Measurements from ENCODE around the gene PIGU. TPM values are rescaled to one million over a fixed set of nuclear protein-coding genes. Genes with fewer than 3 reads are reported as not detected.

Gene PIGU
- total RNA-seq, 1 donor from 2014 or later, result 46.2 TPM

GRCh38 chr20:34642009-34642408 lies 34.9 kb downstream of the PIGU start:
- no peak for TF ChIP-seq CTCF (conservative IDR thresholded peaks at IDR 0.05)
- Mint-ChIP-seq H3K27ac (no peak overlapping the region), H3K4me3 (no peak overlapping the region), H3K9me3 (no peaks in the 10 kb centered on the region), H3K4me1 (ENCODE audit: unreplicated experiment) (peaks cover 9% of the 10 kb centered on the region), H3K36me3 (peaks cover 7% of the 10 kb centered on the region), H3K27me3 (no peaks in the 10 kb centered on the region)
- no peak for DNase-seq (ENCODE audit: extremely low spot score, unreplicated experiment)

- H3K4me3 Mint-ChIP-seq, result no peak overlapping the region
- TF ChIP-seq CTCF (conservative IDR thresholded peaks at IDR 0.05), result no peak
- DNase-seq (ENCODE audit: extremely low spot score, unreplicated experiment), result no peak
- H3K36me3 Mint-ChIP-seq, result peaks cover 15% of the 10 kb centered on the region
- no peaks in the 10 kb centered on the region for H3K9me3 Mint-ChIP-seq
- H3K4me1 Mint-ChIP-seq (ENCODE audit: unreplicated experiment), result peaks cover 9% of the 10 kb centered on the region
- H3K27ac Mint-ChIP-seq, result peak overlapping the region; percentile 31
- no peaks in the 10 kb centered on the region for H3K27me3 Mint-ChIP-seq
Observed at GRCh38 chr20:34639755-34640222, 37.1 kb downstream of the PIGU start.

- no peak overlapping the region for H3K4me3 Mint-ChIP-seq
- no peak for DNase-seq (ENCODE audit: extremely low spot score, unreplicated experiment)
- no peaks in the 10 kb centered on the region for H3K9me3 Mint-ChIP-seq
- H3K36me3 Mint-ChIP-seq, result peaks cover 20% of the 10 kb centered on the region
- no peak overlapping the region for H3K27ac Mint-ChIP-seq
- H3K4me1 Mint-ChIP-seq (ENCODE audit: unreplicated experiment), result peaks cover 9% of the 10 kb centered on the region
- no peak for TF ChIP-seq CTCF (conservative IDR thresholded peaks at IDR 0.05)
- no peaks in the 10 kb centered on the region for H3K27me3 Mint-ChIP-seq
Observed at GRCh38 chr20:34638532-34638931, 38.4 kb downstream of the PIGU start.

- H3K4me1 Mint-ChIP-seq (ENCODE audit: unreplicated experiment), result peaks cover 9% of the 10 kb centered on the region
- H3K4me3 Mint-ChIP-seq, result no peak overlapping the region
- H3K27ac Mint-ChIP-seq, result no peak overlapping the region
- H3K9me3 Mint-ChIP-seq, result no peaks in the 10 kb centered on the region
- no peak for TF ChIP-seq CTCF (conservative IDR thresholded peaks at IDR 0.05)
- DNase-seq (ENCODE audit: extremely low spot score, unreplicated experiment), result no peak
- H3K27me3 Mint-ChIP-seq, result no peaks in the 10 kb centered on the region
- peaks cover 25% of the 10 kb centered on the region for H3K36me3 Mint-ChIP-seq
Observed at GRCh38 chr20:34638039-34638292, 38.9 kb downstream of the PIGU start.

- no peak overlapping the region for H3K27ac Mint-ChIP-seq
- no peak for DNase-seq (ENCODE audit: extremely low spot score, unreplicated experiment)
- H3K9me3 Mint-ChIP-seq, result no peaks in the 10 kb centered on the region
Observed at GRCh38 chr20:34637245-34638038, 39.5 kb downstream of the PIGU start.

More at GRCh38 chr20:34637245-34638038, 39.5 kb downstream of the PIGU start:
- H3K36me3 Mint-ChIP-seq, result peaks cover 30% of the 10 kb centered on the region
- H3K27me3 Mint-ChIP-seq, result no peaks in the 10 kb centered on the region
- peaks cover 9% of the 10 kb centered on the region for H3K4me1 Mint-ChIP-seq (ENCODE audit: unreplicated experiment)
- TF ChIP-seq CTCF (conservative IDR thresholded peaks at IDR 0.05), result no peak
- no peak overlapping the region for H3K4me3 Mint-ChIP-seq
